Inflammatory macrophage treated with lipopolysaccharide for 1 hour (primary cell): ENCODE measurements around the gene CNEP1R1.
"Not testable (repeated sequence)": the region's sequence is repeated elsewhere in the genome, so short reads cannot be mapped to it uniquely, and the experiment has no call there.

ENCODE experiments used
- DNase-seq, 2 donors: peaks; one replicate each; pipeline ENCODE4 v3.0.0-alpha.2; 2020 to 2022

CNEP1R1 gene, protein sequence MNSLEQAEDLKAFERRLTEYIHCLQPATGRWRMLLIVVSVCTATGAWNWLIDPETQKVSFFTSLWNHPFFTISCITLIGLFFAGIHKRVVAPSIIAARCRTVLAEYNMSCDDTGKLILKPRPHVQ

DNA sequence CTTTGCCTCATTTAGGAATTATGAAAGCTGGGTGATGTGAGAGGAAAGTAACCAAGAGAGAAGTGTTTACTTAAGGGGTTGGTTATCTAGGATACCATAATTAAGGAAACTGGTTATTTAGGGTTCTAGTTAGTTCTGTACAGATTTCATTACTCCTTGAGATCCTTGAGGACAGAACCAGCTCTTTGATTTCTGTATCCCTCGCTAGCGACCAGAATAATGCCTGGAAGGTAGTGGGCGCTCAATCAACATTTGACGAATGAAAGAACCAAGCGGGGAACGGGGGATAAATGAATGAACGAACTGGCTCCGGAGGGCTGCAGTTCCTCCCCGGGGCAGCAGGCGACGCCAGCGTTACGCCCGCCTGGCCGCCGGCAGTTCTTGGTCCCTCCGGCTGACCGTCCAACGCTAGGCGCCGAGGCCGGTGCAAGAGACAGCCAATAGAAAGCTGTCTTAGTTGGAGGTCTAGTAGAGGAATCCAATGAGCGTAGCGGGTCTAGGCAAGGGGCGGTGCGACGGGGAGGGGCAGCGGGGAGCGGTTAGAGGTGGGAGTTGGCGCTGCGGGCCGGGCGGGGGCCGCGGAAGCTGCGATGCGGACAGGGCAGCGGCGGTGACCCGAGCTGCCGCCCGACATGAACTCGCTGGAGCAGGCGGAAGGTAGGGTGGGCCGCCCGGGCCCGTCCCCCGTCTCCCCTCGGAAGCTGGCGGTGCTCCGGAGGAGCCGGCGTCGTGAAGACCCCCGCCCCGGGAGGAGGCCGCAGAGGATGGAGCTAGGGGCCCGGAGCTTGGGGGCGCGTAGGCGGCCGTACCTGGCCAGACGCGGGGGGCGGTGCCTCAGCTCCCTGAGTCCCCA, at the start of gene CNEP1R1:
TSS of gene CNEP1R1 (plus strand) at position 542 of the 853 bp plus-strand sequence. CDS start at position 633, 91 bp downstream.
- DNase-seq = peak; percentile 96 to 99

DNA sequence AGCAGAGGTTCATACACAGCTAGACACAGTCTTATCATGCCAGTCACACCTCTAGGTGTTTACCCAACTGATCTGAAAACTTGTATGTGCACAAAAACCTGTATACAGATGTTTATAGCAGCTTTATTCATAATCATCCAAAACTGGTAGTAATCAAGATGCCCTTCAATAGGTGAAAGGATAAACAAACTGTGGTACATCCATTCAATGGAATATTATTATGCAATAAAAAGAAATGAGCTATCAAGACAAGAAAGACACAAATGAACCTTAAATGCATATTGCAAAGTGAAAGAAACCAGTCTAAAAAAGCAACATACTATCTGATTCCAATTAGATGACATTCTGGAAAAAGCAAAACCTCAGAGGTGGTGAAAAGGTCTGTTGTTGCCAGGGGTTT, 47.6 kb upstream of the CNEP1R1 start:
- DNase-seq = no peak

DNA sequence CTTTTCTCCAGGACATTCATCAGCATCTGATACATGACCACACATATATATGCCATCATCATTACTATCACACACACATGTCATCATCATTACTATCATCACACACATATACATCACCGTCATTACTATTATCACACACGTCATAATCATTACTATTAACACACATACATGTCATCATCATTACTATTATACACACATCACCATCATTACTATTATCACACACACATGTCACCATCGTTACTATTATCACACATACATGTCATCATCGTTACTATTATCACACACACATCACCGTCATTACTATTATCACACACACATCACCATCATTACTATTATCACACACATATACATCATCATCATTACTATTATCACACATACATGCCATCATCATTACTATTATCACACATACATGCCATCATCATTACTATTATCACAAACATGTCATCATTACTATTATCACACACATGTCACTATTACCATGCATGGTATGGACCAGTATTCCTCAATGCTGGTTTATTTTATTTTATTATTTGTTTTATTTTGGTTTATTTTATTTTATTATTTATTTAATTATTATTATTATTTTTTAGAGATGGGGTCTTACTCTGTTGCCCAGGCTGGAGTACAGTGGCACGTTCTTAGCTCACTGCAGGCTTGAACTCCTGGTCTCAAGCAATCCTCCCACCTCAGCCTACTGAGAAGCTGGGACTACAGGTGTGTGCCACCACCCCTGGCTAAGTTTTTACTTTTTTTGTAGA, 46.3 kb upstream of the CNEP1R1 start:
- no peak for DNase-seq

DNA sequence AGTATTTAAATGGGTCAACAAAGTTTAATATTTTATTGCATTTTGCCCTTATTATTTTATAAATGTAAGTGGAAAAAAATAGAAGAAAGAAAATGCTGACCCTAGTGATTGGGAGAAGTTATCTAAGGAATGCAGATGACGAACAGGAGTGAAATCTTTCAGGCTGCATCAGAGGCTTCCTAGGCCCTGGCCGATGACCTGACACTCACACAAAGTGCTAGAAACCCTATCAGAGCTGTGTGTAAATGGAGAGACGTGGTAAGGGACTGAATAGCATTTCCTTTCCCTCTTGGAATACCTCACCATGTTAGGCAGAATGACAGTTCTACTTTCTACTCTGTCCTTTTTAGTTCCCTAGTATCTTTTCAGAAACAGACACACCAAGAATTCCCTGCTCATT, 44.9 kb upstream of the CNEP1R1 start:
- DNase-seq = no peak

DNA sequence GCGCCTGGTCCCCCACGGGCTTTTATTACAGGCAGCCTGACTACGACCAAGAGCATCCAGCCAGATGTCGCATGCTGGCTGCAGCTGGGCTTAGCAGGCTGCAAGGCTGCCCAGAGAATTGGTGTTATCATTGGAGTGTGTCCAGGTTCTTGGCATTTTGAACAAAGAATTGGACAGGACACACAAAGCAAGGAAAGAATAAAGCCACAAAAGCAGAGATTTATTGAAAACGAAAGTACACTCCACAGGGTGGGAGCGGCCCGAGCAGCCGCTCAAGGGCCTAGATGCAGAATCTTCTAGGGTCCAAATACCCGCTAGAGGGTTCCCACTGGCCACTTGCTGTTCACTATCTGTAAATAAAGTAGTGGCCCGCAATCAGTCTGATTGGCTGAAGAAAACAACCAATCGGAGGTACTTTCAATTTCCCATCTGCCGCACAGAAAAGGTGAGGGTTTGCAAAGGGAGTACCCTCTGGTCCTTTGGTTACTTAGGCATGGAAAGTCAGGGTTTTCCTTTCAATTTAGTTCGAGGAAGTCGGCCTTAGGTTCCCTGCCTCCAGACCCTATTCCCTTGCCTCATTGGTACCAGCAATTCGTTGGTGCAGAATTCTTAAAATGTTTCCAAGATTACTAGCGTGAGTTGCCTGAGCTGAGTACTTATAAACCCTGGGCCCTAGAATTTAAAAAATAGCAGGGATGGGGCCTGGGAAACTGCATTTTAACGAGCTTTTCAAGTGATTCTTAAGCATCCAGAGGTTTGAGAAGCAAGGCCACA, 38.5 kb upstream of the CNEP1R1 start:
- no peak for DNase-seq

DNA sequence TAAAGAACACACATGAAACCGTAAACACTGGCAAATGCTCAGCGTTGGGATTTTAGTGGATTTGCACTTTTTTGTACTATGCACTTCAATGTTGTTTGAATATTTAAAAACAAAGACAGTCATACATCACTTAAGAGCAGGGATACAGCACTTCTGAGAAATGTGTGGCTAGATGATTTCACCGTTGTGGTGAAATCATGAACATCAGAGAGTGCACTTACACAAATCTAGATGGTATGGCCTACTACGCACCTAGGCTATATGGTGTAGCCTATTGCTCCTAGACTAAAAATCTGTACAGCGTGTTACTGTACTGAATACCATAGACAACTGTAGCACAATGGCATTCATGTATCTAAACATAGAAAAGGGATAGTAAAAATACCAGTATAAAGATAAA, 37.6 kb upstream of the CNEP1R1 start:
- no peak for DNase-seq

DNA sequence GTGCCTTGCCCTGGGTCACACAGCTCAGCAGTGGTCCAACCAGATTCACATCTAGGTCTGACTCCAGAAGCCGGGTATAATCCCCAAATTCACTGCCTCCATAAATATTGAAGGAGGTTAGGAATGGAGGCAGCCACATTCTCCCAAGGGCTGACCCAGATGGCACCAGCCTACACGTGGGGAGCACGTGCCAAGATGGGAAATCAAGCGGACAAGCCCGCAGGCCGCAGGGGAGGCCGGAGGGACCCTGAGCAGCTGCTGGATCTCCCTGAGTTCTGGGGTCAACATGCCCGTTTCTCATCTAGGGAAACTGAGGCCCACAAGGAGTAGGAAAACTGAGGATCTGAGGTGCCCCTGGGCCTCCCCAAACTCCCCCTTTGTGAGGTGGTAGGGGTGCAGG, 32.2 kb upstream of the CNEP1R1 start:
- DNase-seq = no peak

DNA sequence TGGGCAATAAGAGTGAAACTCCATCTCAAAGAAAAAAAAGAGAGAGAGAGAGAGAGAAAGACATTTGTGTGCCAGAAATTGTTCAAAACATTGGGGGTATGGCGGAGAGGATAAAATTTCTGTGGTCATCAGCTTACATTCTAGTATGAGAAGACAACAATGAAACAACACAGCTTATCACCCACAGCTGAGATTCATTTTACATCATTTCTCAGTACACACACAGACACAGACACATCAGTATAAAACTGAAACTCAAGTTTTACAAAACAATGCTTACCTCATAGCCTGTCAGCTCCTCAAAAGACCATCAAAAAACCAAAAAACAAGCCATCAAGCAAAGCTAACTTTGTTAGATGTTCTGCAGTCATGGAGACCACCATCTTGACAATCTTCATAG, 31.4 kb upstream of the CNEP1R1 start:
- DNase-seq = no peak

DNA sequence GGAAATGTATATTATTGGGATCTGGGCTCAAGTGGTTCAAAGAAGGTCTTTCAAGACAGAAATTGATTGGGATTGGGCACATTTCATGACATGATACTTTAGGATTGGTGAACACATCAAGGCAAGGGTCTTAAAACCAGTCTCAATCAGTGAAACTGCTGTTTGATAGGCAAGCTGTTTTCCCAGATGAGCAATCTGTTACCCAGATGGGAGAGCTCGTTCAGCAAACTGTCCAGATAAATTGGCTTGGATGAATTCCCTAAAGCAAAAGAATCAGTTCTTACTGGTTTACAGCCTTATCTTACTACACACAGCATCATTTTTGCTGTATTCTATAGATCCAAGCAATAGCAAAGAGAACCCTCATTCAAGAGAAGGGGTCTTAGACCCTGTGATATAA, 31.0 kb upstream of the CNEP1R1 start:
- DNase-seq = no peak

DNA sequence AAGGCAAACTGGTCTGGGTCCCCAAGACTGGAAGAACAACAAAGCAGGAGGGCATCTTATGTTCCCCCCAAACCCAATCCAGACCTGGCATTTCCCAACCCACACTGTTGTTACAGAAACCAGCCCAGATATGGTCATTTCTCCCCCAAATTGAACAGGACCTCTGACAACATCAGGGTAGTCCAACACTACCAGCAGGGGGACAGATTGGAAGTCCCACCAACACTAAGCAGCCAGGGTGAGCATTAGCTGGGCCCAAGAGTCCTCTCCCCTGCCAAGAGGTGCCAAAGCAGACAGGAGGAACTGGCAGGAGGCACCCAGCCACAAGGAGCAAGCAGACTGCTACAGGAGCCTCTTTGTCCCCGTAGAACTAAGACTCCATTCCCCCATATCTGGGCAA, 29.3 kb upstream of the CNEP1R1 start:
- DNase-seq = no peak

DNA sequence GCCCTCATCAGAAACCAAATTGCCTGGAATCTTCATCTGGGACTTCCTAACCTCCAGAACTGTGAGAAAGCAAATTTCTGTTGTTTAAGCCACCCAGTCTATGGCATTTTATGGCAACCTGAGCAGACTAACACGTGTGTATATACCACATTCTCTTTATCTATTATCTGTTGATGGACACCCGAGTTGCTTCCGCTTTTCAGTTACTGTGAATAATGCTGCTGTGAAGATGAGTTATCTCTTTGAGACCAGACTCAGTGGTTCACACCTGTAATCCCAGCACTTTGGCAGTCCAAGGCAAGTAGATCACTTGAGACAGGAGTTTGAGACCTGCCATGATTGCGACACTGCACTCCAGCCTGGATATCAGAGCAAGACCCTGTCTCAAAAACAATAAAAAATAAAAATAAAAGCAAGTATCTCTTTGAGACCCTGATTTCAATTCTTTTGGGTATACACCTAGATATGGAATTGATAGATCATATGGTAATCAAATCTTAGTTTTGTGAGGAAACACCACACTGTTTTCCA, 27.2 kb upstream of the CNEP1R1 start:
- no peak for DNase-seq

DNA sequence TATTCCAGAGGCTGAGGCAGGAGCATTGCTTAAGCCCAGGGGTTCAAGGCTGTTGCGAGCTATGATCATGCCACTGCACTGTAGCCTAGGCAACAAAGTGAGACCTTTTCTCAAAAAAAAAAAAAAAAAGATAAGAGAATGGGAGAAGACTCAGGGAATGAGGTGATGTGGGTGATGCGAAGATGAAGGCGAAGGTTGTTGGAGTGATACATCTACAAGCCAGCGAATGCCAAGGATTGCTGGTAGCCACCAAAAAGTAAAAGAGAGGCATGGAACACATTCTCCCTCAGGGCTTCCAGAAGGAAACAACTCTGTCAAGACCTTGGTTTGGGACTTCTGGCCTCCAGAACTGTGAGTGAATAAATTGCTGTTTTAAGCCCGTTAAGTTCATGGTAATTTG, 26.0 kb upstream of the CNEP1R1 start:
- no peak for DNase-seq

DNA sequence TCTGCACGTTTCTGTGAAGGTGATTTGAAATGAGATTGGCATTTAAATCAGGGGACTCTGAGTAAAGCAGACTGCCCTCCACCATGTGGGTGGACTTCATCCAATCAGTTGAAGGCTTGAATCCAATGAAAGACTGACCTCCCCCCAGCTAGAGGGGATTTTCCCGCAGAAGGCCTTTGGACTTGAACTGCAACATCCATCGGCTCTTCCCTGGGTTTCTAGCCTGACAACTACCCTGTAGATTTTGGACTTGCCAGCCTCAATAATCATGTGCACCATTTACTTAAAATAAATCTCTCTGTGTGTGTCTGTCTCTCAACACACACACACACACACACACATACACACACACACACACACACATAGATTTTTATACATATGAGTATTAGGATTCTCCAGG, 23.9 kb upstream of the CNEP1R1 start:
- DNase-seq = no peak

DNA sequence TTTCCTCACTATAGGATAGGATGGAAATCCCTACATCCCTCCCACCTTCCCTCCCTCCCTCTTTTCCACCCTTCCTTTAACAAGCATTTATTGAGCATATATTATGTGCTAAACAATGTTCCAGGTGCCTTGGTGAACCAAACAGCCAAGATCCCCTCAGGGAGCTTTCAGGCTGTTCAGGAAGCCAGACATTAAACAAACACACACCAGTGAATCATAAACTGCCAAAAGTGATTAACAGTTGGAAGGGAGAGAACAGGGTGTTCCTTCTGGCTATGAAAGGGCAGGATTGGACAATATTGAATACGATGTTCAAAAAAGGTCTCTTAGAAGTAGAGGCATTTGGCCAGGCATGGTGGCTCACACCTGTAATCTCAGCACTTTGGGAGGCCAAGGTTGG, 22.8 kb upstream of the CNEP1R1 start:
- no peak for DNase-seq

DNA sequence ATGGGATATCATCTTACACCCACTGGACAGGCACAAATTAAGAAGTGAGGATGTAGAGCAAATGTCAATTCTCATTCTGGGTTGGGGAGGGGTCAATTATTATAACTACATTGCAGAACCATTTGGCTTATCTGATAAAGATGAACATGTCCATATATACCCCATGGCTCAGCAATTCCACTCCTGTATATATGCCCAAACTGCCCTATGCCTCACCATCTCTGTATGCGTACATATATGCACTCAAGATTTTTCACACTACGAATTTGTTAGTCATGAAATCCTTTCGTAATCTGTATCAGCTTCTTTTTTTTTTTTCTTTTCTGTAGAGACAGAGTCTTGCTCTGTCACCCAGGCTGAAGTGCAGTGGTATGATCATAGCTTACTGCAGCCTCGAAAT, 20.8 kb upstream of the CNEP1R1 start:
- no peak for DNase-seq

DNA sequence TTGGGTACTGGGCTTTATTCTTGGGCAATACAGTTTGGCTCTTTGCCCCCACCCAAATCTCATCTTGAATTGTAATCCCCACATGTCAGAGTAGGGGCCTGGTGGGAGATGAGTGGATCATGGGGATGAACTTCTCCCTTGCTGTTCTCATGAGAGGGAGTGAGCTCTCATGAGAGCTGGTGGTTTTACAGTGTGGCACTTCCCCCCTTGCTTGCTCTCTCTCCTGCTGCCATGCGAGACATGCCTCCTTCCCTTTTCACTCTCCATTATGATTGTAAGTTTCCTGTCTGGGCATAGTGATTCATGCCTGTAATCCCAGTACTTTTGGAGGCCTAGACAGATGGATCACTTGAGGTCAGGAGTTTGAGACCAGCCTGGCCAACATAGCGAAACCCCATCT, 18.1 kb upstream of the CNEP1R1 start:
- peak in 1 of 2 donors; percentile 19 for DNase-seq

DNA sequence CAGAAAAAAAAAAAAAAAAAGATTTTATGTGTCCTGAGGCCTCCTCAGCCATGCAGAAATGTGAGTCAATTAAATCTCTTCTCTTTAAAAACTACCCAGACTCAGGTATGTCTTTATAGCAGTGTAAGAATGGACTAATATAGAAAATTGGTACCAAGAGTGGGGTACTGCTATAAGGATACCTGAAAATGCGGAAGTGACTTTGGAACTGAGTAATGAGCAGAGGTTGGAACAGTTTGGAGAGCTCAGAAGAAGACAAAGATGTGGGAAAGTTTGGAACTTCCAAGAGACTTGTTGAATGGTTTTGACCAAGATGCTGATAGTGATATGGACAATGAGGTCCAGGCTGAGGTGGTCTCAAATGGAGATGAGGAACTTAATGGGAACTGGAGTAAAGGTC, 17.3 kb upstream of the CNEP1R1 start:
- no peak for DNase-seq

DNA sequence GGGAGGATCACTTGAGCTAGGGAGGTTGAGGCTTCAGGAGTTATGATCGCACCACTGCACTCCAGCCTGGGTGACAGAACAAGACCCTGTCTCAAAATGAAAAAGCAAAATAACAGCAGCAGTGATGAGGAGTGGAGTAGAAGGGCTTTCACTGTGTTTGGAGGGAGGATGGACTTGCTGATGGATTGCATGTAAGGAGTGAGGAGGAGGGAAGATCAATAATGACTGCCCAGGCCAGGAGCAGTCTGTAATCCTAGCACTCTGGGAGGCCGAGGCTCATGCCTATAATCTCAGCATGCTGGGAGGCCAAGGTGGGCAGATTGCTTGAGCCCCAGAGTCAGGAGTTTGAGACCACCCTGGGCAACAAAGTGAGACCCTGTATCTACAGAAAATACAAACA, 14.8 kb upstream of the CNEP1R1 start:
- no peak for DNase-seq

DNA sequence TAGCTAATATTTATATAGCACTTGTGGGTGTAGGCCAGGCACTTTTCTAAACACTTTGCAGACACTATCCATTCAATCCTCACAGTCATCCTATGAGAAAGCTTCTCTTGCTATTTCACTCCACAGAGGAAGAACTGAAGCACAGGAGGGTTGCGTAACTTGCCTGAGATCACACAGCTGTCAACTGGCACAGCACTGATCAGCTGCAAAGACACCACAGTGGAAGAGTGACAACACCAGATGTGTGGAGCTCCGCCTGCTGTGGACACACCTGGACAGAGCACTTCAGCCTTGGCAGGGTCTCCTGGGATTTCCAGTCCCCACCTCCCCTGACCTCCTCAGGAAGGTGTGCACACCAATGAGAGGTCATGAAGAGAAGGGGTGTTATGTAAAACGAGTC, 13.3 kb upstream of the CNEP1R1 start:
- peak; percentile 48 to 62 for DNase-seq

DNA sequence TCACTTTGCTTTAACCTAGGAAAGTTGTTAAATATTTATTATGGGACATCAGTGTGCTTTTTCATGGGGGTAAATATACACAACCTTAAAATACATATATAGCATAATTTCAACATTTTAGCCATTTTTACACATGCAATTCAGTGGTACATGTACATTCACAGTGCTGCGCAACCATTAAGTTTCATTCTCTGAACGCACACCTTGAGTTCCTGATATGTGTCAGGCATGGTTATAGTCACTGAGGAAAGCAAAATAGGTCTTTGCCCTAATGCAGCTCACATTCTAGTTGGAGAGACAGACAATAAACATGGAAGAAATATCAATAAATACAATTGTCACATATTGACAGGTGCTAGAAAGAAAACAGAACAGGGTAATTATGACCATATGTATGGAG, 12.8 kb upstream of the CNEP1R1 start:
- no peak for DNase-seq

DNA sequence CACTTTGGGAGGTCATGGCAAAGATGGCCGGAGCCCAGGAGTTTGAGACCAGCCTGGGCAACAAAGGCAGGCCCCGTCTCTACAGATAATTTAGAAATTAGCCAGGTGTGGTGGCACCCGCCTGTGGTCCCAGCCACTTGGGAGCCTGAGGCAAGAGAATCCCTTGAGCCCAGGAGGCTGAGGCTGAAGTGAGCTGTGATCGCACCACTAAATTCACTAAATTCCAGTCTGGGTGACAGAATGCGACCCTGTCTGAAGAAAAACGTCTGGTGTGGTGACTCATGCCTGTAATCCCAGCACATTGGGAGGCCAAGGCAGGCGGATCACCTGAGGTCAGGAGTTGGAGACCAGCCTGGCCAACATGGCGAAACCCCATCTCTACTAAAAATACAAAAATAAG, 10.8 kb upstream of the CNEP1R1 start:
- DNase-seq = not testable (repeated sequence)

DNA sequence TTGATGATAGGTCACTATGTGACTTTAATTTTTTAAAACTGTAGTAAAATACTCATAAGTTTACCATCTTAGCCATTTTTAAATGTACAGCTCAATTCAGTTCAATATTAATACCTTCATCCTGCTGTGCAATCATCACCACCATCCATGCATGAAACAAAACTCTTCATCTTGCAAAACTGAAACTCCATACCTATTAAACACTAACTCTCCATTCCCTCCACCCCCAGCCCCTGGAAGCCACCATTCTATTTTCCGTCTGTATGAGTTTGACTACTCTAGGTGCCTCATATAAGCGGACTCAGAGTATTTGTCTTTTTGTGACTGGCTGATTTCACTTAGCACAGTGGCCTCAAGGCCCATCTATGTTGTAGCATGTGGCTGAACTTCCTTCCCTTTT, 9.4 kb upstream of the CNEP1R1 start:
- DNase-seq = no peak

DNA sequence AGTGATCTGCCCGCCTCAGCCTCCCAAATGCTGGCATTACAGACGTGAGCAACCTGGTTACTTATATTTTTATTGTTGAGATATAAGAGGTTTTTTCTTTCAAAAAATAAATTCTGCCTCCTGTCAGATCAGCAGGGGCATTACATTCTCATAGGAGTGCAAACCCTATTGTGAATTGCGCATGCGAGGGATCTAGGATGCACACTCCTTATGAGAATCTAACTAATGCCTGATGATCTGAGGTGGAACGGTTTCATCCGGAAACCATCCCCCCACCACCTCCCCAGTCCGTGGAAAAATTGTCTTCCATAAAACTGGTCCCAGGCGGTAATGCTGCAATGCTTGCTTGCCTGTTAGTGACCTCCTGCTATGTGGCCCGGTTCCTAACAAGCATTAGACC, 7.5 kb upstream of the CNEP1R1 start:
- no peak for DNase-seq
